ENCODE measurements around the gene FOXC1. TPM values are rescaled to one million over a fixed set of nuclear protein-coding genes. Genes with fewer than 3 reads are reported as not detected.

FOXC1 gene
- total RNA-seq, 1 donor from 2014 or later, result not detected

DNA sequence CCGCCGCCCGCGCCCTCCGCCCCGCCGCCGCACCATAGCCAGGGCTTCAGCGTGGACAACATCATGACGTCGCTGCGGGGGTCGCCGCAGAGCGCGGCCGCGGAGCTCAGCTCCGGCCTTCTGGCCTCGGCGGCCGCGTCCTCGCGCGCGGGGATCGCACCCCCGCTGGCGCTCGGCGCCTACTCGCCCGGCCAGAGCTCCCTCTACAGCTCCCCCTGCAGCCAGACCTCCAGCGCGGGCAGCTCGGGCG is 1.5 kb downstream of the FOXC1 start:
- intact Hi-C loops (cut with micrococcal nuclease), result no loop called here

DNA sequence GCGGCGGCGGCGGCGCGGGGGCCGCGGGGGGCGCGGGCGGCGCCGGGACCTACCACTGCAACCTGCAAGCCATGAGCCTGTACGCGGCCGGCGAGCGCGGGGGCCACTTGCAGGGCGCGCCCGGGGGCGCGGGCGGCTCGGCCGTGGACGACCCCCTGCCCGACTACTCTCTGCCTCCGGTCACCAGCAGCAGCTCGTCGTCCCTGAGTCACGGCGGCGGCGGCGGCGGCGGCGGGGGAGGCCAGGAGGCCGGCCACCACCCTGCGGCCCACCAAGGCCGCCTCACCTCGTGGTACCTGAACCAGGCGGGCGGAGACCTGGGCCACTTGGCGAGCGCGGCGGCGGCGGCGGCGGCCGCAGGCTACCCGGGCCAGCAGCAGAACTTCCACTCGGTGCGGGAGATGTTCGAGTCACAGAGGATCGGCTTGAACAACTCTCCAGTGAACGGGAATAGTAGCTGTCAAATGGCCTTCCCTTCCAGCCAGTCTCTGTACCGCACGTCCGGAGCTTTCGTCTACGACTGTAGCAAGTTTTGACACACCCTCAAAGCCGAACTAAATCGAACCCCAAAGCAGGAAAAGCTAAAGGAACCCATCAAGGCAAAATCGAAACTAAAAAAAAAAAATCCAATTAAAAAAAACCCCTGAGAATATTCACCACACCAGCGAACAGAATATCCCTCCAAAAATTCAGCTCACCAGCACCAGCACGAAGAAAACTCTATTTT is 2.0 kb downstream of the FOXC1 start:
- intact Hi-C loops (cut with micrococcal nuclease), result loop anchor here (2.0 kb wide), 2 partner anchors 233 to 1619 kb away; no protein-coding TSS in a partner anchor

DNA sequence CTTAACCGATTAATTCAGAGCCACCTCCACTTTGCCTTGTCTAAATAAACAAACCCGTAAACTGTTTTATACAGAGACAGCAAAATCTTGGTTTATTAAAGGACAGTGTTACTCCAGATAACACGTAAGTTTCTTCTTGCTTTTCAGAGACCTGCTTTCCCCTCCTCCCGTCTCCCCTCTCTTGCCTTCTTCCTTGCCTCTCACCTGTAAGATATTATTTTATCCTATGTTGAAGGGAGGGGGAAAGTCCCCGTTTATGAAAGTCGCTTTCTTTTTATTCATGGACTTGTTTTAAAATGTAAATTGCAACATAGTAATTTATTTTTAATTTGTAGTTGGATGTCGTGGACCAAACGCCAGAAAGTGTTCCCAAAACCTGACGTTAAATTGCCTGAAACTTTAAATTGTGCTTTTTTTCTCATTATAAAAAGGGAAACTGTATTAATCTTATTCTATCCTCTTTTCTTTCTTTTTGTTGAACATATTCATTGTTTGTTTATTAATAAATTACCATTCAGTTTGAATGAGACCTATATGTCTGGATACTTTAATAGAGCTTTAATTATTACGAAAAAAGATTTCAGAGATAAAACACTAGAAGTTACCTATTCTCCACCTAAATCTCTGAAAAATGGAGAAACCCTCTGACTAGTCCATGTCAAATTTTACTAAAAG is 2.7 kb downstream of the FOXC1 start:
- intact Hi-C loops (cut with micrococcal nuclease), result loop anchor here (2.0 kb wide), 2 partner anchors 234 to 1618 kb away; no protein-coding TSS in a partner anchor

DNA sequence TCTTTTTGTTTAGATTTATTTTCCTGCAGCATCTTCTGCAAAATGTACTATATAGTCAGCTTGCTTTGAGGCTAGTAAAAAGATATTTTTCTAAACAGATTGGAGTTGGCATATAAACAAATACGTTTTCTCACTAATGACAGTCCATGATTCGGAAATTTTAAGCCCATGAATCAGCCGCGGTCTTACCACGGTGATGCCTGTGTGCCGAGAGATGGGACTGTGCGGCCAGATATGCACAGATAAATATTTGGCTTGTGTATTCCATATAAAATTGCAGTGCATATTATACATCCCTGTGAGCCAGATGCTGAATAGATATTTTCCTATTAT is 3.2 kb downstream of the FOXC1 start:
- intact Hi-C loops (cut with micrococcal nuclease), result loop anchor here (2.0 kb wide), 2 partner anchors 234 to 1618 kb away; no protein-coding TSS in a partner anchor

DNA sequence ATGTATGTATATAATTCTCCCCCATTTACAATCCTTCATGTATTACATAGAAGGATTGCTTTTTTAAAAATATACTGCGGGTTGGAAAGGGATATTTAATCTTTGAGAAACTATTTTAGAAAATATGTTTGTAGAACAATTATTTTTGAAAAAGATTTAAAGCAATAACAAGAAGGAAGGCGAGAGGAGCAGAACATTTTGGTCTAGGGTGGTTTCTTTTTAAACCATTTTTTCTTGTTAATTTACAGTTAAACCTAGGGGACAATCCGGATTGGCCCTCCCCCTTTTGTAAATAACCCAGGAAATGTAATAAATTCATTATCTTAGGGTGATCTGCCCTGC is 3.6 kb downstream of the FOXC1 start:
- intact Hi-C loops (cut with micrococcal nuclease), result loop anchor here (2.0 kb wide), 2 partner anchors 235 to 1617 kb away; no protein-coding TSS in a partner anchor

DNA sequence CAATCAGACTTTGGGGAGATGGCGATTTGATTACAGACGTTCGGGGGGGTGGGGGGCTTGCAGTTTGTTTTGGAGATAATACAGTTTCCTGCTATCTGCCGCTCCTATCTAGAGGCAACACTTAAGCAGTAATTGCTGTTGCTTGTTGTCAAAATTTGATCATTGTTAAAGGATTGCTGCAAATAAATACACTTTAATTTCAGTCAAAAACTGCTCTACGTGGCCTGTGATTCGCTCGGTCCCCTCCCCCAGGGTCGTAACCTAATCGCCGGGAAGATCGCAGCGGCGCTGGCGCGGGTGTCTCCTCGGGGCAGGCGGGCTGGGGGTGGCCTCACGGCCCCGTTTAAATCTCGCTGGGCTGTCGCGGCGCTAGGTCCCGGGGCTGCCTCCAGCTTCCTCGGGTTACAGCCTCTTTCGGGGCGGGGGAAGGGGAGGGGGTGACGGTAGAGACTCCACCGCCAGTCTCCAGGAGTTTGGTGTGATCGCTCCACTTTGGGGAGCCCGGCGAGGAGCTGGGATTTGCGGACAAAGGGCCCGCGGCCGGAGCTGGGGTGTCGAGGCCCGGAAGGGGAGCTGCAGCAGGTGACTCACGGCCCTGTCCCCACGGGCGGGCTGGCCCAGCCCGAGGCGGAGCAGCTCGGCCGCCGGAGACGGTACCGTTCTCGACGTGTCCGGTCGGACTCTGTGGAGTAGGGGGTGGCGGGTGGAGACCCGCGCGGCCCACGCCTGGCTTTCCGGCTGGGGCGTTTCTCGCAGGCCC is 4.2 kb downstream of the FOXC1 start:
- intact Hi-C loops (cut with micrococcal nuclease), result loop anchor here (2.0 kb wide), 2 partner anchors 235 to 1617 kb away; no protein-coding TSS in a partner anchor

DNA sequence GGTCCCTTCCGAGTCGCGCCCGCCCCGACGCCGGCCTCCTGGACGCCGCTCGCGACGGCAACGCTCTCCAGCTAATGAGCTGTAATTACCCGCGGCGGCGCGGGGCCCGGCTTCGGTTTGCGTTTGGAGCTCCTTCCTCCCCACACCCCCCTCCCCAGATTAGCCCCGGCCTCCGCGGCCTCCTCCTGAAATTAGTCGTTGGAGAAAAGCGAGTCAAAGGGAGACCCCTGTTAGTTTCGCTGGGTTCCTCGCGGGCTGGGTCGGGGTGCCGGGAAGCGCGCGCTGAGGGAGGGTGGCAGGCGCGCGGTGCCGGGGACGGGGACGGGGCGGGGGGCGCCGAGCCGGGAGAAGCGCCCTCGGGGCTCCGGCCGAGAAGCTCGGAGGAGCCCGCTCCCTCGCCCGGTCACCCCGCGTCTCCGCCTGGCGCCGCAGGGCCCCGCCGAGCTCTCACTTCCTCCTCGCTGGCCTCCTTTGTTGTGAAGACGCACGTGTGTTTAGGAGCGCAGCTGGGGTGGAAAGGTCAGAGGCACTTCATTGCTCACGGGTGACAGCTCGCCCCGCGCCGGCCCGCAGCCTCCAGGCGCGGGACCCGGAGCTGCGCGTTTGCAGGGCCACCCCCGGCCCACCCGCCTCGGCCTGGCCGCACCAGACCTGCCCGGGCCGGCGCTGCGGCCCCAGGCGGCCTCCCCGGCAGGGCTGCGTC is 4.9 kb downstream of the FOXC1 start:
- intact Hi-C loops (cut with micrococcal nuclease), result no loop called here

DNA sequence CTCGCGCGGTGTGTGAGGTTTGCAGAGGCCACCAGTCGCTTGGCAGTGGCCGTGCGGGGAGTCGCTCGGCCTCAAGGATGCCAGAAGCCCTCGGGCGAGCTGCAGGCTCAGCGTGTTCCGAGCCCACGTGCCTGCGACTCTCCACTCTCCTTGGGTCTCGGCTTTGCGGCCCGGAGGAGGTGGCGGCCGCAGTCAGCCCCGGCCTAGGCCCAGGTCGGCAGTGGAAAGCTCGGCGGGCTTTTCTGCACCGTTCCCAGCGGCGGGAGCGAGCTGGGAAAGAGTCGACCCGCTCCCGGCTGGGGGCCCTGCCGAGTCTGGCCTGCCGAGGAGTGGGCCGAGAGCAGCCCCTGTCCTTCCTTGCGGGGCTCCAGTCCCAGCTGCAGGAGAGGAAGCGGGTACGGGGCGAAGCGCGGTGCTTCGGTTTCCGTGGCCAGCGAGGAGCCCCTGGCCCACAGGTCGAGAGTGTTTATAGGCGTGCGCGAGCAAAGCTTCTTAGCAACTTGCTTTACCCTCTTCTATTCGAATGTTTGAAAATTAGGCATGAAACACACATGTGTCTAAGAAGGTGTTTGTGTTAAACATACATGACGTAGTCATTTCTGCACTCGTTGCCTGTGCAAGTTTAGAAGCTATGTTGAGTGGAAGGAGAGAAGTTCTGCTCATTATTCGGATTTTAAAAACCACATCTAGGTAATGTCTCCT is 5.6 kb downstream of the FOXC1 start:
- intact Hi-C loops (cut with micrococcal nuclease), result no loop called here

DNA sequence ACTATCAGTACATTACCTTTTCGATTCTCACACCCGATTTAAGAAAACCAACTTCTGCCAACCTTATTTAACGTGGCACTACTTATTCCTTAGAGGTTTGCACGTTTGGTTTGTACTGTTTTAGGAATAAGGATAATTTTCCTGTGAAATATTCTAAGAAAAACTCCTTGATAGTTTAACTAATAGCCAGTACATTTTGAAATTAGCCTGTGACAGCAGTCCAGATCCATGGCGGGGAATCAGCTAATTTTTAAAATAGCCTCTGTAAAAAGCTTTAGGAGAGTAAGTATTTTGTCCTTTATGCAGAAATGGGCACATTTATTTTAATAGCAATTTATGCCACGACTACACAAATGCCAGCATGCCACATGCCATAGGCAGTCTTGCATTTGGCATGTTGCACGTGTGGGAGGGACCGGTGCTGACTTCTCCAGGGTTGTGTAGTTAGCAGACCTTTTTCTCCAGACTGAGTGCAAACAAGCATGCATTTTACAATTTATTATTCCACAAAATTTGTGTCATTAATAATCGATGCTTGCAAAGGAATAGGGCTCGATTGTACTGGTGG is 6.2 kb downstream of the FOXC1 start:
- intact Hi-C loops (cut with micrococcal nuclease), result no loop called here

DNA sequence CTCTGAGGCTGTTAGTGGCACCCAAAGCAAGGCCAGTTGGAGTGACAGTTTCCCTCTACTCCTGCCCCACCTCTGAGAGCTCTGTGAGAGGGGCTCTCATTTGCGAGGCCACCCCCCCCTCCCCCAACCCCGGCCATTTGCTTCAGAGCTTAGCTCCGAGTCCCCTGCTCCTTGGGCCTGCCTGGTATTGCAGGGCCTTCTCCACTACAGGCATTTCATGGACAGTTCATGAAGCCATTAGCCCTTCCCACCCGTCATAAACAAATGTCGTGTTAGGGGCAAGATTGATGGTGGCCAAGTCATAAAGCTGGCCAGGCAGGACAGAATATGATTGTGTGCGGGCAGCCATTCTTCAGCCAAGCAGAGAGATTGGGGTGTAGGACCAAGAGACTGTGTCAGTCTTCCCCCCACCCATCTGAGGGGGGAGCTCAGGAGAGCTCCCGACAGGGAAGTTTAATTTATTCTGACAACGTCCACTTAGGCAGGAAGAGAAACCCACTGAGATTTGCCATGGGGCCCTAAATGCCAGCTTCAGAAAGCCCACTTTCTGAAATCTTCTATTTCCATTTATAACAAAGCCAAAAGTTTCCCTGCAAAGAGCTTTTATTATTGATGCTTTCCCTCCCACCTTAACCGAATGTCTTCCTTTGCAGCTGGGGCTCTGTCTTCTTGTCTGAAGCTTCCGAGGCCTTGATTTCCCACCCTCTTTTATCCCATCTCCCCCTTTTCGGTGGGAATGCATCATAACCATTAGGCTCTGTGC is 7.2 kb downstream of the FOXC1 start:
- intact Hi-C loops (cut with micrococcal nuclease), result no loop called here

DNA sequence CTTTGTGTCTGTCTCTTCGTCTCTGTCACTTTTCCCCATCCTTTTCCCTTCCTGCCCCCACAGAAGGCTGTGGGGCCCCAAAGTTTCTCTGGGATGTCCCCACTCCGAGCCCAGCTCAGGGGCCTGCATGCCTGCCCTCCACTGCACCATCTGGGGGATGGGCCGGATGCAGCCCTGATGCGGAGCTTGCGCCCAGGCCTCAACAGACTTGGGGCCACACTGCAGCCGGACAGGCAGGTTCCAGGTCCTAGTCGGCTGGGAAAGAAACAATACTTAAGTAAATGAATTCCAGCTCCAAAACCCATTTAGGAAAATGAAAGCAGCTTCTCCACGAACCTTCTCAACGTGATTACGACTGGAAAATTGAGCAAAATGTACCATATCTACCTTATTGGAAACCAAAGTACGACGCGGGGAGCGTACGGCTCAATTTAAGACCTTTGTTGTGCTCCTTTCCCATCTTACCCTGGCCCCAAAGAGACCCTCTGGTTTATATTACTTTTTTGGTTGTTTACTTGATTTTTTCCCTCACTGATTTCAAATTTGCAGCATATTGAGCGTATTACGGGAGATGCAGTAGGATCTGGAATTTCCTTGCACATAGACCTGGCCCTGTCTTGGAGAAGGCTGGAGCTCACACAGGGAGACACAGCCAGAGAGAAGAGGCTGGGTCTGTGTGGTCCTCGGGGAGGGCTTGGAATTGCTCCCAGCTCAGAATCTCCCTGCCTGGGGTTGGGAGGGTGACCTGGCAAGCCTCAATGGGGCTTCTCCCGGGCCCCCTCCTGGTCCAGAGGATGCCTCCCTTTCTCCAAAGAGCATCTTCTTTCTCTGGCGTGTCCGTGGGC is 8.0 kb downstream of the FOXC1 start:
- intact Hi-C loops (cut with micrococcal nuclease), result no loop called here

DNA sequence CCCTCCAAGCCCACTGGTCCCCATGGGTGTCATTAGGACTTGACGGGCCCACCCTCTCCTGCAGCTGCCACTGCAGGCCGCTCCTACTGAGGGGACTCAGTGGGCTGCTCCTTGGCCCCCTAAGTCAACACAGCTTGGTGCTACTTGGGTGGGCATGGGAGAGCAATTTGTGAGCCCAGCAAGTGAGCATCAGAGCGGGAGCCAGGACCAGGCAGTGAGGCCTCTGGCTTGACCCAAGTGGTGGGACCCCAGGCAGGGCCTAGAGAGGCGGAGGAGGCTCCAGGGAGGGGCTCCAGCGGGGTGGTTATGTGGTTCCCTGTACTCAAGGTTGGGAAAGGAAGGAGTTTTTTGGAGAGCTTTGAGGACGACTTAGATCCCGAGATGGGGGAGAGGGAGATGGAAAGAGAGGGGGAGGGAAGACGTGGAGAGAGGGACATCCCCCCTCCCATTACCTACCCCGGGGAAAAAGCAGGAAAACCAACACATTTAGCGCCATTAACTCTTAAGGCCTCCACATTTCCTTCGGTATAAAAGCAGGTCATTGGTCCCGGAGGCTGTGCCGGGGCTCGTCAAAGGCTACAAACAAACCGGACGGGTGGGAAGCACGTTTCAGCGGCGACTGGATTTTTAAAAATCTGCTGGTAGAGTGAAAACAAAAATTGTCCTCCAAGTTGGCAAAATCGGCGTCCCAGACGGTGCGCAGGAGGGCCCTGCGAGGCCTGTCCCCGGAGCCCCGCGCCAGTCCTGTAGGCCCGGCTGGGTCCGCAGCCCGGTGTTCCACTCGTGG is 8.8 kb downstream of the FOXC1 start:
- intact Hi-C loops (cut with micrococcal nuclease), result no loop called here

DNA sequence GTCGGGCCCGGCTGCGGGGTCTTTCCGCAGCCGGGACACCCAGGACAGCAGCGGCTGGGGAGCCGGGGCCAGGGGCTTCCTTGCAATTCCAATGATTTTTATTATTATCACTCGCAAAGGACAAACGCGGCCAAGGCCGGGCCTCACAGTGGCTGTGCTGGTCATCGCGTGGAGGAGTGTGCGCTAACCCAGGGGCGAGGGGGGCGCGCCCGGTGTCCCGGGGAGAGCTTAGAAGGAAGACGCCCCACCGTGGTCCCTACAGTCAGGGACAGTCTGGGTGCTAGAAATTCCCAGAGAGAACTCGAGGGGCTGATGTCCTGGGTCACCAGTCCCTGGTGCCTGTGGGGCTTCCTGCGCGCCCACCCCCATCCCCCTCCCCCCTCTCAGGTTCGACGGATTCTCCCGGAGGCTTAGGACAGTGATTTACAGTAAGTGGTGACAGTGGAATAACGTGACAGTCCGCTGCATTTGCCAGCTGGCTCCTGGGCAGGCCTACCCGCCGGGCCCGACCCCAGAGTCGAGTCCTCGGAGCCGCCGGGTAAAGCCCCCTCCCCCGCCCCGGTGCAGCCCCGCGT is 9.5 kb downstream of the FOXC1 start:
- intact Hi-C loops (cut with micrococcal nuclease), result no loop called here

DNA sequence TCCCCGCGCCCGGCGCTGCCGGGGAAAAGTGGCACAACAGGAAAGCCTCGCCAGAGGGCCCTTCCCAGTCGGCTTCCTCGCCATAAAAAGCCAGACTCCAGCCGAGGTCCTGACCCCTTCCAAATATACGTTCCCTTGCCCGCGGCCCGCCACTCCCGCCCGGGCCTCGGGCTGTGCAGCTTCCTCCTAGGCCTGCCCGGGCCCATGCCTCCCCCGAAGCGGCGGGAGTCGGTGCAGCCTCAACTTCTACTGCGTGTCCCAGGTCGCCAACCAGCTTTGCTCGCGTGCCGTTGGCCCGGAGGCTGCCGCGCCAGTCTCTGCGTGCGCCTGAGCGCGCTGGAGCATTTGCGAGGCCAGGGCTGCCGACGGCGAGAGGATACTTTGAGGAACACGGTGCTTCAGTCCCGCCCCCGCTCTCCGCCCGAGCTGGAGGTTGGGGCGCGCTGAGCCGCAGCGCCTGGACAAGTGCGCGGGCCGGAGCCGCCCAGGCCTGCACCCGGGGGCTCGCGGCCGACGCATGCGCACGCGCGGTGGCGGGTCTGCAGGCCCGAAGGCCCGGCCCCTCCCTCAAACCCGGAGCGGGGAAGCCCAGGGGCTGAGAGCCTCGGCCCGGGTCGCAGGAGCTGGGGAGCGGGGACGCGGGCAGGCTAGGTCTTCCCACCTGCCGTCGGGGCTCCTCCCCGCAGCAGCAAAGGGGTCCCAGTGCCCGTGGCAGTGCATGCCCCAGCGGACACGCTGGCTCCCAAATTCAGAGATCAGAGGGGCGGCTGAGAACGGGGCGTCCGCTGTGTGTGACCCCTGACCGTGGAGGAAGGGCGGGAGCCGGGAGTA is 10.2 kb downstream of the FOXC1 start:
- intact Hi-C loops (cut with micrococcal nuclease), result no loop called here

DNA sequence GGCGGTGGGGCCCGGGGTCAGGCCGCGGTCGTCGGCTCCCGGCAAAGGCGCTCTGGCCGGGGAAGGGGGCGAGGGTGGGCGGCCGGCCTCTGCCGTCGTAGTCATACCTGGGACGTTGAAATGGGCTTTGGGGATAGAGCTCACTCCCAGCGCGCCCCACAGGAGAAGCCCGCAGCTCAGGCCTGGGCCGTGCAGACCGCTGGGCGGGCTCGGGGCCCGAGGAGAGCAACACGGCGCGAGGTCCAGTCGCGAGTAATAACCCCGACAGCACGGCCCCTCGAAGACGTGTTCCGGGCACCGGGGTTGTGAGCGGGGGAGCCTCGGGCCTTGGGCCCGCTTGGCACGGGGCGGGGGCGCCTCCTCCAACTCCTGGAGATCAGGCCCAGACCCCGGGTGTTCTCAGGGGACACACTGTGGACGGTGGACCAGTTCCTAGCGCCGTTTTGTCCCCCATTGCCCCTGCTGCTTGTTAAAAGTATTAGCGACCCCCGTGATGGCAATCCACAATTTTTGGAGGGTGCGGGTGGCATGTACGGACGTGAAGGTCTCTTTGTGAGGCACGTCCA is 10.9 kb downstream of the FOXC1 start:
- intact Hi-C loops (cut with micrococcal nuclease), result no loop called here

DNA sequence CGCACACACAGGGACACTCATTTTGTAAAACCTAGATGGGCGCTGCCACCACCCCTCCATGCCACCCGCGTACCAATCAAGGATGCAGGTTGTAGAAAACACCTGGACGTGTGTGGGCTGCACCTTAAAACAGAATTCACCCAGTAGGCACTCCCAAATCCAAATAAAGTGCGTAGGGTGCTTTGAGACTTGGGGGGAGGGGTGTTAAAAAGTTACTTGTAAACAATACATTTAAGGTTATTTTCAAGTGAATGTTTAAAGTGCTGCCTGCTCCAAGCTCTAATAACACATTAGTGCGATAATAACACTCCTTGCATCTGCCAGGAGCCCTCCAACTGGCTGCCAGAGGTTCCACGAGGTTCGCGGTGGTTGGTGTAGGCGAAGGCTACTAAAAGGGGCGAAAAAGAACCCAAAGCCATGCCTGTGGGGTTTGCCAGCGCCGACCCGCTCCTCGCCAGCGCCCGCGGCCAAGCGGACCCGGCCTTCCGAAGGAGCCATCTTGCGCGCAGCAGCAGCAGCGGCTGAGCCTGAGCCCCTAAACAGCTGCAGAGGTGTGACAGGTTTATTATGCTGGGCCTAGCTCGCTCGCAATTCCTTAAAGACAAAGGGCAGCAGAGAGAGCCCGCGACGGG is 11.5 kb downstream of the FOXC1 start:
- intact Hi-C loops (cut with micrococcal nuclease), result no loop called here

All from T-helper 1 cell treated with Interleukin-12 subunit alpha and Interleukin-12 subunit beta and Interleukin-4 antibody, amounts not matched to agents 30 ng/mL and 1 ng/mL, for 36 hours (primary cell).